ENCODE data around the gene KCNAB2.

KCNAB2 gene

GRCh38 chr1:6106977-6107376 lies 61.3 kb downstream of the KCNAB2 start:
- no peak for DNase-seq (ENCODE audit: low read depth in 4 of 4, low spot score in 1 of 4)

GRCh38 chr1:6107409-6108356 lies 62.0 kb downstream of the KCNAB2 start:
- DNase-seq (ENCODE audit: low read depth in 4 of 4, low spot score in 1 of 4) = no peak

GRCh38 chr1:6108476-6108875 lies 62.8 kb downstream of the KCNAB2 start:
- no peak for DNase-seq (ENCODE audit: low read depth in 4 of 4, low spot score in 1 of 4)

- no peak for DNase-seq (ENCODE audit: low read depth in 4 of 4, low spot score in 1 of 4)
These were observed 63.4 kb downstream of the KCNAB2 start for GRCh38 chr1:6108937-6109614.

GRCh38 chr1:6109688-6110087 lies 64.0 kb downstream of the KCNAB2 start:
- DNase-seq (ENCODE audit: low read depth in 4 of 4, low spot score in 1 of 4) = no peak

- no peak for DNase-seq (ENCODE audit: low read depth in 4 of 4, low spot score in 1 of 4)
These were observed 64.6 kb downstream of the KCNAB2 start for GRCh38 chr1:6110326-6110725.

GRCh38 chr1:6111571-6111970 lies 65.9 kb downstream of the KCNAB2 start:
- DNase-seq (ENCODE audit: low read depth in 4 of 4, low spot score in 1 of 4) = no peak

GRCh38 chr1:6111991-6112689 lies 66.5 kb downstream of the KCNAB2 start:
- DNase-seq (ENCODE audit: low read depth in 4 of 4, low spot score in 1 of 4) = no peak

- no peak for DNase-seq (ENCODE audit: low read depth in 4 of 4, low spot score in 1 of 4)
These were observed 67.0 kb downstream of the KCNAB2 start for GRCh38 chr1:6112690-6113005.

GRCh38 chr1:6113116-6113515 lies 67.4 kb downstream of the KCNAB2 start:
- no peak for DNase-seq (ENCODE audit: low read depth in 4 of 4, low spot score in 1 of 4)

GRCh38 chr1:6113745-6114144 lies 68.1 kb downstream of the KCNAB2 start:
- DNase-seq (ENCODE audit: low read depth in 4 of 4, low spot score in 1 of 4) = no peak

- no peak for DNase-seq (ENCODE audit: low read depth in 4 of 4, low spot score in 1 of 4)
These were observed 70.4 kb downstream of the KCNAB2 start for GRCh38 chr1:6116137-6116536.

- no peak for DNase-seq (ENCODE audit: low read depth in 4 of 4, low spot score in 1 of 4)
These were observed 71.4 kb downstream of the KCNAB2 start for GRCh38 chr1:6117064-6117463.

- DNase-seq (ENCODE audit: low read depth in 4 of 4, low spot score in 1 of 4) = no peak
These were observed 71.9 kb downstream of the KCNAB2 start for GRCh38 chr1:6117624-6118023.

- no peak for DNase-seq (ENCODE audit: low read depth in 4 of 4, low spot score in 1 of 4)
These were observed 72.7 kb downstream of the KCNAB2 start for GRCh38 chr1:6118415-6118814.

- DNase-seq (ENCODE audit: low read depth in 4 of 4, low spot score in 1 of 4) = no peak
These were observed 75.3 kb downstream of the KCNAB2 start for GRCh38 chr1:6121021-6121421.

GRCh38 chr1:6121651-6122370 lies 76.1 kb downstream of the KCNAB2 start:
- DNase-seq (ENCODE audit: low read depth in 4 of 4, low spot score in 1 of 4) = no peak

- DNase-seq (ENCODE audit: low read depth in 4 of 4, low spot score in 1 of 4) = no peak
These were observed 77.4 kb downstream of the KCNAB2 start for GRCh38 chr1:6123083-6123482.

- no peak for DNase-seq (ENCODE audit: low read depth in 4 of 4, low spot score in 1 of 4)
These were observed 78.1 kb downstream of the KCNAB2 start for GRCh38 chr1:6123816-6124215.

GRCh38 chr1:6124341-6124740 lies 78.7 kb downstream of the KCNAB2 start:
- DNase-seq (ENCODE audit: low read depth in 4 of 4, low spot score in 1 of 4) = no peak

- DNase-seq (ENCODE audit: low read depth in 4 of 4, low spot score in 1 of 4) = no peak
These were observed 79.2 kb downstream of the KCNAB2 start for GRCh38 chr1:6124746-6125365.

Data from stimulated activated CD4-positive, alpha-beta T cell treated with anti-CD3 and anti-CD28 coated beads, Interleukin-1b, Interleukin-23, amount 100 ng/mL, for 24 hours (primary cell).